ENCODE results near the gene SIGLEC14.

Gene SIGLEC14

GRCh38 chr19:51614789-51615188 is 31.8 kb downstream of the SIGLEC14 start:
- no peak for DNase-seq

- DNase-seq = no peak
These were observed 36.0 kb downstream of the SIGLEC14 start for GRCh38 chr19:51610576-51610975.

GRCh38 chr19:51607920-51608562 is 38.6 kb downstream of the SIGLEC14 start:
- DNase-seq = peak; percentile 83

GRCh38 chr19:51607077-51607476 is 39.5 kb downstream of the SIGLEC14 start:
- DNase-seq = peak; percentile 86

- DNase-seq = peak; percentile 28
These were observed 44.3 kb downstream of the SIGLEC14 start for GRCh38 chr19:51602189-51602854.

GRCh38 chr19:51600940-51601580 is 45.6 kb downstream of the SIGLEC14 start:
- DNase-seq = no peak

GRCh38 chr19:51599084-51599483 is 47.5 kb downstream of the SIGLEC14 start:
- DNase-seq = no peak

- DNase-seq = no peak
These were observed 48.3 kb downstream of the SIGLEC14 start for GRCh38 chr19:51598159-51598915.

GRCh38 chr19:51595190-51596175 is 51.1 kb downstream of the SIGLEC14 start:
- peak; percentile 69 for DNase-seq

GRCh38 chr19:51594774-51595109 is 51.9 kb downstream of the SIGLEC14 start:
- DNase-seq = no peak

GRCh38 chr19:51593969-51594773 is 52.5 kb downstream of the SIGLEC14 start:
- DNase-seq = peak; percentile 99

- no peak for DNase-seq
These were observed 53.3 kb downstream of the SIGLEC14 start for GRCh38 chr19:51593138-51593890.

All from MV-4-11 (cell line).